Upper lobe of left lung (tissue), 6 donors: Measurements from ENCODE around the gene MAF. TPM values are rescaled to one million over a fixed set of nuclear protein-coding genes. Genes with fewer than 3 reads are reported as not detected.

ENCODE experiments used
- ATAC-seq, 2 donors: fragments of 200-7000 bp; cut with Tn5 transposase; one replicate each; pipeline ENCODE4 v1.9.1; 2022; ENCODE audit warnings: mild to moderate bottlenecking in 2 of 2, moderate library complexity in 2 of 2; ENCODE audit not compliant: low FRiP score in 2 of 2
- DNase-seq, 2 donors: peaks; one replicate each; pipeline ENCODE4 v3.0.0-alpha.2; 2019 to 2020
- H3K27ac ChIP-seq, 4 donors: fragments of 200-600 bp; sonication (generic); one replicate each; pipeline ENCODE4 v1.5.1; 2016 to 2019
- H3K27me3 ChIP-seq, 4 donors: fragments of 200-600 bp; sonication (generic); one replicate each; pipeline ENCODE4 v1.5.1; 2017 to 2019
- H3K36me3 ChIP-seq, 4 donors: fragments of 200-600 bp; sonication (generic); one replicate each; pipeline ENCODE4 v1.5.1; 2016 to 2019
- H3K4me1 ChIP-seq, 4 donors: fragments of 200-600 bp; sonication (generic); one replicate each; pipeline ENCODE4 v1.5.1; 2018 to 2019
- H3K4me3 ChIP-seq, 4 donors: fragments of 200-600 bp; sonication (generic); one replicate each; pipeline ENCODE4 v1.5.1; 2017 to 2019; ENCODE audit warnings: mild to moderate bottlenecking in 2 of 4, moderate library complexity in 1 of 4
- H3K9me3 ChIP-seq, 4 donors: fragments of 200-600 bp; sonication (generic); one replicate each; pipeline ENCODE4 v1.5.1; 2018 to 2019
- EP300 ChIP-seq, 4 donors: sonication (generic); formaldehyde crosslinking; IDR thresholded peaks; one replicate each; pipeline ENCODE4 v1.5.1; 2017; ENCODE audit warnings: antibody characterized with exemption in 4 of 4, control low read depth in 2 of 4
- POLR2A ChIP-seq, 4 donors: fragments of 450-650 bp; IDR thresholded peaks; one replicate each; pipeline ENCODE4 v1.5.1; 2016 to 2017; ENCODE audit warnings: antibody characterized with exemption in 4 of 4, mild to moderate bottlenecking in 2 of 4
- POLR2AphosphoS5 ChIP-seq, 2 donors: sonication (generic); formaldehyde crosslinking; IDR thresholded peaks; one replicate each; pipeline ENCODE4 v1.5.1; 2017; ENCODE audit warnings: antibody characterized with exemption in 2 of 2
- WGBS, 2 donors: methylation state at CpG; one replicate each; pipeline ENCODE4 v1.1.5; 2017 to 2018; 5-methylcytosine and 5-hydroxymethylcytosine counted together
- total RNA-seq, 6 donors: library from RNA; depleted of rRNA in 4 of 6; stranded (reverse); fragments of >200 nt in 4 of 6; gene quantifications; one replicate each; pipeline versions ENCODE4 v1.1.0 to v1.2.1, GENCODE V29; 2016 to 2021
- TF ChIP-seq, protein P1 (sequence below), 6 experiments: fragments of 450-650 bp in 4 of 6; fragments of 200-600 bp in 2 of 6; sonication (generic) in 2 of 6; IDR thresholded peaks; one replicate each; pipeline ENCODE4 v1.5.1; 2016 to 2019; ENCODE audit warnings: antibody characterized with exemption in 6 of 6
- donor health status: DM: no; HTN: no; CAD: no; lungs with moderate emphysema.
- donor health status: DM: no; HTN: yes; CAD: no; lungs with severe emphysema.

Gene MAF
- total RNA-seq, 6 donors from 2014 or later = 21.1 to 90.1 (median 57.4) TPM

DNA sequence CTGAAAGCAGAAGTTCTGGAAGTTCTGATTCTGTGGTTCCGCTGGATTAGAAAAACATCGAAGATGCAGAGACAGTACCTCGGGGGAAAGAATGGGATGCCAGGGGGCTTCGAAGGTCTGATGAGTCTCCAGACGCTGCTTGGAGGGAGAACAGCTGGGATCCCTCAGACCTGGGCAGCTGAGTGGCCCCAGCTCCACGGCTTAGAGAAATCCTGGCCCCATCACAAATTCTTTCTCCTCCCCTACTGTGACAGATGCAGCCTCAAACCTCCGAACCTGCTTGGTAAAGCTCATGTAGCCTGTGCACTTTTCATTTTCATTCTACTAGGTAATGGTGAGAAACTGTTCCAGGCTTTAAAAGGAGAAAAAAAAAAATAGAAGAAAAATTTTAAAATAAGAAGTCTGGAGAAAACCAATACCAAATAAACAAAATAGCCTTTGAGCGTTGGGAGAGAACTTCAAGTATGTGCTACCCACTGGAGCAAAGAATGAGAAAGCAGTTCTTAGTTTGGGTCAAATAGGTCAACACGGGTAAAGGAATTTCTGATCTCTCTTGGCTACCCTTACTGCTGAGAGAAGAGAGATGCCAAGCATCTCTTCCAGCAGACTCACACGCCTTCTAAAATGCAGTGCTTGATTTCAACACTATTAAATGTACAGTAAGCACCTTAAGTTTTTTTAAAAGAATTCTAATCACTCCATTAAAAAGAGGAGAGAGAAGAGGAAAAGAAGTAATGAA lies 19.9 kb downstream of the MAF start:
- Histone ChIP-seq H3K4me3 (no peak overlapping the region), H3K36me3 (no peaks in the 10 kb centered on the region), H3K27me3 (no peaks in the 10 kb centered on the region), H3K27ac (no peak overlapping the region), H3K4me1 (no peaks in the 10 kb centered on the region), H3K9me3 (no peaks in the 10 kb centered on the region)
- TF ChIP-seq, protein P1, sequence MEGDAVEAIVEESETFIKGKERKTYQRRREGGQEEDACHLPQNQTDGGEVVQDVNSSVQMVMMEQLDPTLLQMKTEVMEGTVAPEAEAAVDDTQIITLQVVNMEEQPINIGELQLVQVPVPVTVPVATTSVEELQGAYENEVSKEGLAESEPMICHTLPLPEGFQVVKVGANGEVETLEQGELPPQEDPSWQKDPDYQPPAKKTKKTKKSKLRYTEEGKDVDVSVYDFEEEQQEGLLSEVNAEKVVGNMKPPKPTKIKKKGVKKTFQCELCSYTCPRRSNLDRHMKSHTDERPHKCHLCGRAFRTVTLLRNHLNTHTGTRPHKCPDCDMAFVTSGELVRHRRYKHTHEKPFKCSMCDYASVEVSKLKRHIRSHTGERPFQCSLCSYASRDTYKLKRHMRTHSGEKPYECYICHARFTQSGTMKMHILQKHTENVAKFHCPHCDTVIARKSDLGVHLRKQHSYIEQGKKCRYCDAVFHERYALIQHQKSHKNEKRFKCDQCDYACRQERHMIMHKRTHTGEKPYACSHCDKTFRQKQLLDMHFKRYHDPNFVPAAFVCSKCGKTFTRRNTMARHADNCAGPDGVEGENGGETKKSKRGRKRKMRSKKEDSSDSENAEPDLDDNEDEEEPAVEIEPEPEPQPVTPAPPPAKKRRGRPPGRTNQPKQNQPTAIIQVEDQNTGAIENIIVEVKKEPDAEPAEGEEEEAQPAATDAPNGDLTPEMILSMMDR (IDR thresholded peaks at IDR 0.05) = no peak
- TF ChIP-seq EP300 (IDR thresholded peaks at IDR 0.05) (no peak), POLR2AphosphoS5 (IDR thresholded peaks at IDR 0.05) (no peak), POLR2A (IDR thresholded peaks at IDR 0.05) (no peak)
- ATAC-seq (no peak), DNase-seq (no peak)
- WGBS, 2 donors = 60 to 64% methylated on average over 10 of the region's 10 CpGs

DNA sequence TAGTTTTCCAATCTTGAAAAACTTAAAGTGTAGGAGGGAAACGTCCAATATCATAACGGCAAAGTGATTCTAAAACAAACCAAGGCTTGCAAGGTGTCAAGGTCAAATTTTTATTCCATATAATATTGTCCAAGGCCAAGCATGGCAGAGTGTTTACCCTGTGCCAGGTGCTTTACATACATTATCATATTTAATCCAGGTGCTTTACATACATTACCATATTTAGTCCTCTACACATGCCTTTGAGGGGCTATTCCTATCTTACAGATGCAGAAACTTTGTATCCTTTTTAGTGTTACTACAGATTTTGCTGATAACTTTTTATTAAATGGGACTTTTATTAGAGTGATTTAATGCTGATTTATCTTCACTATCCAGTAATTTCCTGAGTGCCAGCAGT lies 23.9 kb downstream of the MAF start:
- 83 to 94% methylated on average over 2 of the region's 2 CpGs for WGBS, 2 donors
- no peak for TF ChIP-seq POLR2AphosphoS5 (IDR thresholded peaks at IDR 0.05)
- no peak for TF ChIP-seq EP300 (IDR thresholded peaks at IDR 0.05)
- no peak for TF ChIP-seq POLR2A (IDR thresholded peaks at IDR 0.05)
- TF ChIP-seq, protein P1 (IDR thresholded peaks at IDR 0.05) = no peak

DNA sequence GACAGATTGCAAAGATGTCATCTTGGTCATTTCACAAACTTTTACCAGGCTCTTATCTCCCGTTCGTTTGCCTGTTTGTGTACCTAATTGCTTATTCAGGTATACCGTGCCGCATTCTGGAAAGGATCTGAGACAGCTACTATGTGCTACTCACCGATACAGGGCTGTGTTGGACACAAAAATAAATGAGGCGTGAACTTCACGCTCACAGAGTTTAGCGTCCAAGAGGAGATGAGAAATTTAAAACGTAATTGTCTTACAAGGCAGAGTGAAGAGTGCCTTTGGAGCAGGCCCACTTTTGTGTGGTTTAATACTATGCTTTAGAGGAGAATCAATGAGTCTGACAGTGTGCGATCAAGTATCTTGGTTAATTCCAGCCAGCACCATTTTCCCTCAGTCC lies 26.7 kb downstream of the MAF start:
- Histone ChIP-seq H3K4me1 (no peaks in the 10 kb centered on the region), H3K9me3 (no peaks in the 10 kb centered on the region), H3K36me3 (no peaks in the 10 kb centered on the region), H3K27me3 (no peaks in the 10 kb centered on the region), H3K4me3 (no peak overlapping the region), H3K27ac (no peak overlapping the region)
- ATAC-seq (no peak), DNase-seq (no peak)
- WGBS, 2 donors = 87 to 94% methylated on average over 10 of the region's 10 CpGs
- TF ChIP-seq POLR2AphosphoS5 (IDR thresholded peaks at IDR 0.05) (no peak), POLR2A (IDR thresholded peaks at IDR 0.05) (no peak), EP300 (IDR thresholded peaks at IDR 0.05) (no peak)
- TF ChIP-seq, protein P1 (IDR thresholded peaks at IDR 0.05) = no peak

More for the DNA sequence above, 23.9 kb downstream of the MAF start:
- no peaks in the 10 kb centered on the region for H3K9me3 ChIP-seq
- H3K36me3 ChIP-seq = no peaks in the 10 kb centered on the region
- no peak overlapping the region for H3K4me3 ChIP-seq
- no peaks in the 10 kb centered on the region for H3K4me1 ChIP-seq
- DNase-seq = no peak
- no peaks in the 10 kb centered on the region for H3K27me3 ChIP-seq
- ATAC-seq = no peak
- no peak overlapping the region for H3K27ac ChIP-seq

DNA sequence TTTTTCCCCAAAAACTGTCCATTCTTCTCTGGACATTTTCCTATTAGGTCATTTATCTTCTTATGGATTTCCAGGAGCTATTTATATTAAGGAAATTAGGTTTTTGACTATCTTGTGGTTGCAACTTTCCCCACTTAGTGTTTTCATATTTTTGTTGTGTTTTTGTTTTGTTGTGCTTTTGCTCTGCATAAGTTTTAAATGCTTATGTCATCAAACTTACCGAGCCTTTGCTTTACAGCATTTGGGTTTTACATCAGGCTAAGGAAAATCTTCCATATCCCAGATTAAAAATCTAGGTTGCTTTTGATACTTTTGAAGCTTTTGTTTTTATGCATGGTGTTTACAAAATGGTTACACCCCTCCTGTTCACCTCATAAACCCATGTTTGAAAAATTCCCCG lies 27.5 kb downstream of the MAF start:
- Histone ChIP-seq H3K9me3 (no peaks in the 10 kb centered on the region), H3K27me3 (no peaks in the 10 kb centered on the region), H3K27ac (no peak overlapping the region), H3K4me3 (no peak overlapping the region), H3K36me3 (no peaks in the 10 kb centered on the region), H3K4me1 (no peaks in the 10 kb centered on the region)
- no peak for DNase-seq
- TF ChIP-seq, protein P1 (IDR thresholded peaks at IDR 0.05) = no peak
- no peak for TF ChIP-seq EP300 (IDR thresholded peaks at IDR 0.05)
- no peak for TF ChIP-seq POLR2A (IDR thresholded peaks at IDR 0.05)
- ATAC-seq = no peak
- 68 to 92% methylated on average over 2 of the region's 2 CpGs for WGBS, 2 donors
